ENCODE results near the gene EPHA8. TPM values are rescaled to one million over a fixed set of nuclear protein-coding genes. Genes with fewer than 3 reads are reported as not detected.

The EPHA8 gene
- polyA plus RNA-seq, 2 of the 4 experiments (the other 2 are of a cell fraction) = not detected

DNA sequence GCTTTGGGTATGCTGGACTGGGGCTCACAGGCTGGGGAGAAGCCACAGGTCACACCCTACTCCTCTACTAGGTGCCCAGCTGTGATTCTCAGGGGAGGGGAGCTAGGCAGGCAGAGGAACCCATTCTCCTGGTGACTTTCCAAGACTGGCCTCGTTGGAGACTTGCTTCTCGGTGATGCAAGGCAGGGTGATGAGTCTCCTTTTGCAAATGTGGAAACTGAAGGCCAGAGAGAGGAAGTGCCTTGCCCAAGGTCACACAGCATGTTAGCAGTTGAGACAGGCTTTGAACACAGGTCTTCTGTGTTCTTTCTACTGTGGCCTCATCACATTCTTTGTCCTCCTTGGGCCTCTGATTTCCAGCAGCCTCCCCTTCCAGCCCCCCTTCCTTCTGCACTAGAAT lies 52.6 kb downstream of the EPHA8 start:
- TF ChIP-seq TP53 (CRISPR knock-in tag; IDR thresholded peaks at IDR 0.05) = no peak
- WGBS (ENCODE audit: missing lambda C conversion rate) = 0% methylated on average over 2 of the region's 2 CpGs
- no peak for DNase-seq (ENCODE audit: low read depth in 1 of 2, low spot score in 1 of 2)
- Histone ChIP-seq H3K4me3 (no peak overlapping the region), H3K9me3 (no peaks in the 10 kb centered on the region), H3K4me1 (no peaks in the 10 kb centered on the region), H3K4me2 (no peak overlapping the region), H3K27ac (no peak overlapping the region)
- ATAC-seq = no peak
- POLR2A ChIA-PET = no interaction called here
- CTCF ChIA-PET = interaction anchor here (1.3 to 1.9 kb wide), 2 partner anchors 13 to 199 kb away, joined by 4 read pairs; no protein-coding TSS in a partner anchor
- FAIRE-seq = no peak

DNA sequence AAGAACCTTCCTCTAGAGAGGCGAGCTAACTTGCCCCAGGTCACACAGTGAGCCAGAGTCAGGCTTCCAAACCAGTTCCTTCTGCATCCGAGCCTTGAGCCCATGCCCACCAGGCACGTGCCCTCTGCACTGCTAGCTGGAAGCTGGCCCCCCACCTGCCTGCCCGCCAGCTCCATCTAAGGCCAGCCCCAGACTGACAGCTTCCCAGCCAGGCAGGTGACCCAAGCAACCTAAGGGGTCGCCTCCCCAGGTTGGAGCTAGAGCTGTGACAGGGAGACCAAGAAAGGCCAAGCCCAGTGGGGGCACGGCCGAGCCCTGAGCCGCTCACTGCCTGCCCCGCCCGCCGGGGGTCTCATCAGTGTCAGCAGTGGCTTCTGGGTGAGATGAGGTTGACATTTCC lies 53.3 kb downstream of the EPHA8 start:
- POLR2A ChIA-PET = no interaction called here
- CTCF ChIA-PET = interaction anchor here (1.2 to 1.3 kb wide), 2 partner anchors 10 to 13 kb away, joined by 3 to 4 read pairs; no protein-coding TSS in a partner anchor
- Histone ChIP-seq H3K27ac (no peak overlapping the region), H3K4me2 (no peak overlapping the region), H3K4me1 (no peaks in the 10 kb centered on the region), H3K9me3 (no peaks in the 10 kb centered on the region), H3K4me3 (no peak overlapping the region)
- FAIRE-seq (no peak), ATAC-seq (no peak), DNase-seq (ENCODE audit: low read depth in 1 of 2, low spot score in 1 of 2) (no peak)
- WGBS (ENCODE audit: missing lambda C conversion rate) = 20% methylated on average over 2 of the region's 11 CpGs
- TF ChIP-seq BHLHE40 (IDR thresholded peaks at IDR 0.05; ENCODE audit: low read depth, low read length) (no peak), PHF8 (IDR thresholded peaks at IDR 0.05; ENCODE audit: borderline replicate concordance, low read depth) (no peak), HOXA7 (CRISPR knock-in tag; IDR thresholded peaks at IDR 0.05) (no peak), RCOR1 (IDR thresholded peaks at IDR 0.05; ENCODE audit: low read depth, low read length) (no peak), FOSB (CRISPR knock-in tag; IDR thresholded peaks at IDR 0.05) (no peak), RFX5 (IDR thresholded peaks at IDR 0.05) (no peak), CHD4 (IDR thresholded peaks at IDR 0.05; ENCODE audit: borderline replicate concordance) (no peak)

DNA sequence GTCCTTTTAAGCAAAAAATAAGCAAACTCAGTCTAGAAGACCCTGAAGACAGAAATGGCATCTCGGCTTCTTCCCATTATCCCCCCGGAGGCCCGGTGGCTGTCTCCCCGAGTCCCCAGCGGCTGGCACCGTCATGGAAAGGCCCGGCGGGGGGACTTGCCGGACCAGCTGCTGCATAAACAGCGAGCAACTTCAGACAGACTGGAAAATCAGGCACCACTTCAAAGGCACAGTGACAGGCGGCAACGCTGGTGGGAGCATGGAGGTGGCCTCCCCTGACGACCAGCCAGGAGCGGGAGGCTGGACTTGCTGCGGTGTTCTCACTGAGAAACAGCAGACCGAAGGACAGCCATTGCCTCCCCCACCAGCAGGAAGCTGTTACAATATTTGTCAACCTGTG lies 54.8 kb downstream of the EPHA8 start:
- CTCF ChIA-PET = no interaction called here
- TF ChIP-seq GATA3 (IDR thresholded peaks at IDR 0.05; ENCODE audit: borderline replicate concordance) (no peak), KDM5A (IDR thresholded peaks at IDR 0.05) (no peak), BHLHE40 (IDR thresholded peaks at IDR 0.05; ENCODE audit: low read depth, low read length) (no peak), MAFK (IDR thresholded peaks at IDR 0.05; ENCODE audit: partially characterized antibody) (no peak), CBX8 (IDR thresholded peaks at IDR 0.05) (no peak), CEBPB (IDR thresholded peaks at IDR 0.05) (no peak), RCOR1 (IDR thresholded peaks at IDR 0.05; ENCODE audit: low read depth, low read length) (no peak), NFE2L2 (conservative IDR thresholded peaks at IDR 0.05; ENCODE audit: low read length) (no peak), JUN (IDR thresholded peaks at IDR 0.05) (no peak), HOXA7 (CRISPR knock-in tag; IDR thresholded peaks at IDR 0.05) (no peak)
- TF ChIP-seq, protein P1, sequence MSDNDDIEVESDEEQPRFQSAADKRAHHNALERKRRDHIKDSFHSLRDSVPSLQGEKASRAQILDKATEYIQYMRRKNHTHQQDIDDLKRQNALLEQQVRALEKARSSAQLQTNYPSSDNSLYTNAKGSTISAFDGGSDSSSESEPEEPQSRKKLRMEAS (IDR thresholded peaks at IDR 0.05) = no peak
- TF ChIP-seq, protein P2, sequence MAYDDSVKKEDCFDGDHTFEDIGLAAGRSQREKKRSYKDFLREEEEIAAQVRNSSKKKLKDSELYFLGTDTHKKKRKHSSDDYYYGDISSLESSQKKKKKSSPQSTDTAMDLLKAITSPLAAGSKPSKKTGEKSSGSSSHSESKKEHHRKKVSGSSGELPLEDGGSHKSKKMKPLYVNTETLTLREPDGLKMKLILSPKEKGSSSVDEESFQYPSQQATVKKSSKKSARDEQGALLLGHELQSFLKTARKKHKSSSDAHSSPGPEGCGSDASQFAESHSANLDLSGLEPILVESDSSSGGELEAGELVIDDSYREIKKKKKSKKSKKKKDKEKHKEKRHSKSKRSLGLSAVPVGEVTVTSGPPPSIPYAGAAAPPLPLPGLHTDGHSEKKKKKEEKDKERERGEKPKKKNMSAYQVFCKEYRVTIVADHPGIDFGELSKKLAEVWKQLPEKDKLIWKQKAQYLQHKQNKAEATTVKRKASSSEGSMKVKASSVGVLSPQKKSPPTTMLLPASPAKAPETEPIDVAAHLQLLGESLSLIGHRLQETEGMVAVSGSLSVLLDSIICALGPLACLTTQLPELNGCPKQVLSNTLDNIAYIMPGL (CRISPR knock-in tag; IDR thresholded peaks at IDR 0.05; ENCODE audit: borderline replicate concordance) = no peak
- H3K27ac ChIP-seq = no peak overlapping the region
- ATAC-seq (no peak), FAIRE-seq (no peak), DNase-seq (ENCODE audit: low read depth in 1 of 2, low spot score in 1 of 2) (no peak)
- no peaks in the 10 kb centered on the region for H3K9me3 ChIP-seq
- no peaks in the 10 kb centered on the region for H3K4me1 ChIP-seq
- no peak overlapping the region for H3K4me3 ChIP-seq
- POLR2A ChIA-PET = no interaction called here
- 36% methylated on average over 7 of the region's 16 CpGs for WGBS (ENCODE audit: missing lambda C conversion rate)
- no peak overlapping the region for H3K4me2 ChIP-seq

DNA sequence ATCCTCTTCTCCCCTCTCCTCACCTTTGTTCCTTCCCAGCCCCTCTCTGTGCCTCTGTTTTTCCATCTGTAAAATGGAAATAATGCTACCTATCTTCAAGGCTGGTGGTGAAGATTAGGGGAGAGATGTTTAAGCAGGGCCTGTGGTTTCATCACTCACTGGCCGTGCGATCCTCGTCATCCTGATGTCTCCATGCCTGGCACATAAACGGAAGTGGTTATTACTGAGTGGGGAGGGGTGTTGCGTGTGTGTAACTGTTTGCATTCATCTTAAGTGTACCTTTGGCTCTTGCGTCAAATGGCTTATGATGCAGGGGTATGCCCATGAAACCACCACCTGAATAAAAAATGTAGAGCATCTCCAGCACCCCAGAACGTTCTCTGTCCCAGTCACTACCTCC lies 56.0 kb downstream of the EPHA8 start:
- H3K4me3 ChIP-seq = no peak overlapping the region
- CTCF ChIA-PET = no interaction called here
- no peak overlapping the region for H3K4me2 ChIP-seq
- FAIRE-seq (no peak), DNase-seq (ENCODE audit: low read depth in 1 of 2, low spot score in 1 of 2) (no peak), ATAC-seq (no peak)
- H3K9me3 ChIP-seq = no peaks in the 10 kb centered on the region
- H3K27ac ChIP-seq = no peak overlapping the region
- no peaks in the 10 kb centered on the region for H3K4me1 ChIP-seq
- 24% methylated on average over 7 of the region's 7 CpGs for WGBS (ENCODE audit: missing lambda C conversion rate)
- POLR2A ChIA-PET = no interaction called here
- TF ChIP-seq, protein P3, sequence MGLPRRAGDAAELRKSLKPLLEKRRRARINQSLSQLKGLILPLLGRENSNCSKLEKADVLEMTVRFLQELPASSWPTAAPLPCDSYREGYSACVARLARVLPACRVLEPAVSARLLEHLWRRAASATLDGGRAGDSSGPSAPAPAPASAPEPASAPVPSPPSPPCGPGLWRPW (IDR thresholded peaks at IDR 0.05) = no peak
- no peak for TF ChIP-seq KDM1A (IDR thresholded peaks at IDR 0.05; ENCODE audit: low read depth)
- TF ChIP-seq ZFP36 (IDR thresholded peaks at IDR 0.05; ENCODE audit: borderline replicate concordance, partially characterized antibody) = no peak
- no peak for TF ChIP-seq HOXB13 (CRISPR knock-in tag; IDR thresholded peaks at IDR 0.05; ENCODE audit: low read depth)
- no peak for TF ChIP-seq RFX5 (IDR thresholded peaks at IDR 0.05)
- no peak for TF ChIP-seq SMC3 (IDR thresholded peaks at IDR 0.05)
- TF ChIP-seq HOXA7 (CRISPR knock-in tag; IDR thresholded peaks at IDR 0.05) = no peak
- TF ChIP-seq, protein P4, sequence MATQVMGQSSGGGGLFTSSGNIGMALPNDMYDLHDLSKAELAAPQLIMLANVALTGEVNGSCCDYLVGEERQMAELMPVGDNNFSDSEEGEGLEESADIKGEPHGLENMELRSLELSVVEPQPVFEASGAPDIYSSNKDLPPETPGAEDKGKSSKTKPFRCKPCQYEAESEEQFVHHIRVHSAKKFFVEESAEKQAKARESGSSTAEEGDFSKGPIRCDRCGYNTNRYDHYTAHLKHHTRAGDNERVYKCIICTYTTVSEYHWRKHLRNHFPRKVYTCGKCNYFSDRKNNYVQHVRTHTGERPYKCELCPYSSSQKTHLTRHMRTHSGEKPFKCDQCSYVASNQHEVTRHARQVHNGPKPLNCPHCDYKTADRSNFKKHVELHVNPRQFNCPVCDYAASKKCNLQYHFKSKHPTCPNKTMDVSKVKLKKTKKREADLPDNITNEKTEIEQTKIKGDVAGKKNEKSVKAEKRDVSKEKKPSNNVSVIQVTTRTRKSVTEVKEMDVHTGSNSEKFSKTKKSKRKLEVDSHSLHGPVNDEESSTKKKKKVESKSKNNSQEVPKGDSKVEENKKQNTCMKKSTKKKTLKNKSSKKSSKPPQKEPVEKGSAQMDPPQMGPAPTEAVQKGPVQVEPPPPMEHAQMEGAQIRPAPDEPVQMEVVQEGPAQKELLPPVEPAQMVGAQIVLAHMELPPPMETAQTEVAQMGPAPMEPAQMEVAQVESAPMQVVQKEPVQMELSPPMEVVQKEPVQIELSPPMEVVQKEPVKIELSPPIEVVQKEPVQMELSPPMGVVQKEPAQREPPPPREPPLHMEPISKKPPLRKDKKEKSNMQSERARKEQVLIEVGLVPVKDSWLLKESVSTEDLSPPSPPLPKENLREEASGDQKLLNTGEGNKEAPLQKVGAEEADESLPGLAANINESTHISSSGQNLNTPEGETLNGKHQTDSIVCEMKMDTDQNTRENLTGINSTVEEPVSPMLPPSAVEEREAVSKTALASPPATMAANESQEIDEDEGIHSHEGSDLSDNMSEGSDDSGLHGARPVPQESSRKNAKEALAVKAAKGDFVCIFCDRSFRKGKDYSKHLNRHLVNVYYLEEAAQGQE (IDR thresholded peaks at IDR 0.05) = no peak
- TF ChIP-seq MYC (IDR thresholded peaks at IDR 0.05; ENCODE audit: borderline replicate concordance, low read length) = no peak
- TF ChIP-seq BHLHE40 (IDR thresholded peaks at IDR 0.05; ENCODE audit: low read depth, low read length) = no peak
- TF ChIP-seq, protein P5, sequence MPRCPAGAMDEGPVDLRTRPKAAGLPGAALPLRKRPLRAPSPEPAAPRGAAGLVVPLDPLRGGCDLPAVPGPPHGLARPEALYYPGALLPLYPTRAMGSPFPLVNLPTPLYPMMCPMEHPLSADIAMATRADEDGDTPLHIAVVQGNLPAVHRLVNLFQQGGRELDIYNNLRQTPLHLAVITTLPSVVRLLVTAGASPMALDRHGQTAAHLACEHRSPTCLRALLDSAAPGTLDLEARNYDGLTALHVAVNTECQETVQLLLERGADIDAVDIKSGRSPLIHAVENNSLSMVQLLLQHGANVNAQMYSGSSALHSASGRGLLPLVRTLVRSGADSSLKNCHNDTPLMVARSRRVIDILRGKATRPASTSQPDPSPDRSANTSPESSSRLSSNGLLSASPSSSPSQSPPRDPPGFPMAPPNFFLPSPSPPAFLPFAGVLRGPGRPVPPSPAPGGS (IDR thresholded peaks at IDR 0.05) = no peak
- no peak for TF ChIP-seq ESRRA (IDR thresholded peaks at IDR 0.05; ENCODE audit: borderline replicate concordance, low read length)
